K562 (cell line): Measurements from ENCODE around the gene ZNF799. TPM values are rescaled to one million over a fixed set of nuclear protein-coding genes. Genes with fewer than 3 reads are reported as not detected.

Source experiments
- CTBP1 ChIP-seq: fragments of 450-650 bp; IDR thresholded peaks from 2 replicates; pipeline ENCODE4 v1.6.1; 2016; ENCODE audit warnings: borderline replicate concordance
- DIDO1 ChIP-seq: fragments of 450-650 bp; IDR thresholded peaks from 2 replicates; pipeline ENCODE4 v1.6.1; 2016; ENCODE audit warnings: low read depth, missing biosample characterization, missing genetic modification characterization
- ETS1 ChIP-seq: conservative IDR thresholded peaks from 2 replicates; pipeline ENCODE4 v1.6.1; 2011; ENCODE audit warnings: low read depth, mild to moderate bottlenecking, low read length; ENCODE audit not compliant: control insufficient read depth
- L3MBTL2 ChIP-seq: fragments of 450-650 bp; IDR thresholded peaks from 2 replicates; pipeline ENCODE4 v1.6.1; 2016; ENCODE audit warnings: mild to moderate bottlenecking, moderate library complexity
- MBD1 ChIP-seq: fragments of 250-450 bp; sonication (Bioruptor Pico); IDR thresholded peaks from 2 replicates; pipeline ENCODE4 v1.8.0; 2022; ENCODE audit warnings: inconsistent platforms
- NFIX ChIP-seq: fragments of 250-450 bp; sonication (Bioruptor Pico); IDR thresholded peaks from 2 replicates; pipeline ENCODE4 v1.4.0; 2020; ENCODE audit warnings: low read depth, mild to moderate bottlenecking, moderate library complexity
- SNAPC5 ChIP-seq: fragments of 250-450 bp; sonication (Bioruptor Pico); IDR thresholded peaks from 2 replicates; pipeline ENCODE4 v1.8.0; 2021; ENCODE audit warnings: moderate library complexity, mild to moderate bottlenecking, inconsistent platforms
- THAP12 ChIP-seq: fragments of 250-450 bp; sonication (Bioruptor Pico); IDR thresholded peaks from 2 replicates; pipeline ENCODE4 v1.9.0; 2021; ENCODE audit warnings: mild to moderate bottlenecking, inconsistent platforms
- UBTF ChIP-seq, 2 experiments: IDR thresholded peaks; 2 replicates each; pipeline ENCODE4 v1.6.1; 2012; ENCODE audit warnings: improper control_type of control experiment in 2 of 2, low read depth in 2 of 2, low read length in 2 of 2, borderline replicate concordance in 1 of 2
- ZBTB1 ChIP-seq: sonication (generic); formaldehyde crosslinking; IDR thresholded peaks from 2 replicates; pipeline ENCODE4 v1.8.1; 2023; ENCODE audit warnings: missing genetic modification reagents, low read depth, mild to moderate bottlenecking, borderline replicate concordance
- ZNF699 ChIP-seq: fragments of 250-450 bp; sonication (Bioruptor Pico); IDR thresholded peaks from 2 replicates; pipeline ENCODE4 v1.8.0; 2021; ENCODE audit warnings: mild to moderate bottlenecking, moderate library complexity; ENCODE audit not compliant: insufficient replicate concordance
- polyA plus RNA-seq, 8 experiments: library from polyadenylated mRNA; depleted of rRNA in 4 of 8; stranded (reverse) in 5 of 8; unstranded in 3 of 8; fragments of >200 nt; fragmentation: Nextera tagmentation in 2 of 8; fragmentation: Illumina TruSeq in 1 of 8; extraction: Ambion mirVana in 2 of 8; extraction: Trizol in 1 of 8; gene quantifications; 2 replicates each; pipeline versions ENCODE4 v1.2.1 to v1.2.3, GENCODE V29; 2011 to 2014; ENCODE audit warnings: inconsistent platforms in 1 of 8, missing spikeins in 1 of 8
- total RNA-seq, 7 experiments: library from RNA; depleted of rRNA in 6 of 7; stranded (reverse); fragments of >200 nt in 6 of 7; fragmentation: Illumina TruSeq in 2 of 7; extraction: Trizol in 2 of 7; gene quantifications; 2 replicates each; pipeline versions ENCODE4 v1.2.1 to v1.2.3, GENCODE V29; 2011 to 2021; ENCODE audit warnings: low replicate concordance in 1 of 7
- TF ChIP-seq, protein P1 (sequence below), 2 experiments: IDR thresholded peaks; 2 replicates each; pipeline ENCODE4 v1.6.1; 2011; ENCODE audit warnings: borderline replicate concordance in 1 of 2, control low read depth in 1 of 2, low read depth in 1 of 2, low read length in 1 of 2, mild to moderate bottlenecking in 1 of 2, mixed read lengths in 1 of 2, moderate library complexity in 1 of 2; ENCODE audit not compliant: insufficient read depth in 1 of 2, insufficient read length in 1 of 2, poor library complexity in 1 of 2, severe bottlenecking in 1 of 2; ENCODE audit errors: extremely low read depth in 1 of 2

The ZNF799 gene
- total and polyA plus RNA-seq, 9 of the 15 experiments (the other 6 are each of a cell fraction or from before 2014, with no cell fraction given): 0.63 to 5.5 (median 2.9) TPM

DNA sequence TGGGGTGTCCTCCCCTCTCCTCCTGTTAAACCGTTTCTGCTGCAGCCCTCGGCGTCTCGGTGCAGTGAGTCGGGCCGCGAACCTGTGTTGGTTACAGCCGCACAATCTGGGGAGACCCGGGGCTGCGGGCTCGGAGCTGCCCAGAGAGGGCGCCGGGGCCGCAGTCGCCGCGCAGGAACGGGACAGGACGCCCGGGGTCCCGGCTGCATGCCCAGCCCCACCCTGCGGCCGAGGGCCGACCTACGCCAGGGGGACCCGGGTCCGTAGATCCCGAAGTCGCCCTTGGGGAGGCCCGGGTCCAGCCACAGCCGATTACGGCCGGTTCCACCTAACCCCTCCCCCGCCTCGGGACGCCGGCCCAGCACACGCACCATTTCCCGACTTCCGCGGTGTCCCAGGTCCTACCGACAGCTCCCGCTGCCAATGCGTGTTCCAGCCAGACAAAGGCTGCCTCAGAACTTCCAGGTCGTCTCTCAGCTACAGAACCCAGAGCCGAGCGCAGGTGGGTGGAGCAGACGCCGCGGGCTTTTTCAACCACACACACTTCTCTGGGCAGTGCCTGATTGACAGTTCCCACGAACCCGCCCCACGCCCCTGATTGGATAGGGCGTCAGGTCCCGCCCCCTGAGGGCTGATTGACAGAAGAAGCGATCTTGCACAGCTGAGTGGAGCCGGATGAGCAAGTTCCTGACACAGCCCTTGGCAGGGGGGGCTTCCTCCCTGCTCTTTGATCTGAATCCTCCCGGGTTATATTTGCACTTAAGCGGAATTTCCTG lies 39.7 kb upstream of the ZNF799 start, which contains the start of gene ZNF443 (continued):
- no peak for TF ChIP-seq THAP12 (CRISPR knock-in tag)
- peak in 1 of 2 experiments; percentile 40; a peak in 1 of 4 replicates for TF ChIP-seq UBTF (IDR thresholded peaks at IDR 0.05; ENCODE audit: borderline replicate concordance in 1 of 2, low read depth in 2 of 2, low read length in 2 of 2)
- no peak for TF ChIP-seq MBD1 (CRISPR knock-in tag)
- TF ChIP-seq ZBTB1 (CRISPR knock-in tag): 0 out of 2 replicates have a peak, but pooled peaks have one; percentile 42
- no peak for TF ChIP-seq ZNF699 (CRISPR knock-in tag)
- TF ChIP-seq, protein P1, sequence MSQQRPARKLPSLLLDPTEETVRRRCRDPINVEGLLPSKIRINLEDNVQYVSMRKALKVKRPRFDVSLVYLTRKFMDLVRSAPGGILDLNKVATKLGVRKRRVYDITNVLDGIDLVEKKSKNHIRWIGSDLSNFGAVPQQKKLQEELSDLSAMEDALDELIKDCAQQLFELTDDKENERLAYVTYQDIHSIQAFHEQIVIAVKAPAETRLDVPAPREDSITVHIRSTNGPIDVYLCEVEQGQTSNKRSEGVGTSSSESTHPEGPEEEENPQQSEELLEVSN (IDR thresholded peaks at IDR 0.05; ENCODE audit: borderline replicate concordance in 1 of 2, extremely low read depth in 1 of 2, insufficient read depth in 1 of 2, insufficient read length in 1 of 2, low read depth in 1 of 2, low read length in 1 of 2, poor library complexity in 1 of 2, severe bottlenecking in 1 of 2): peak in 1 of 2 experiments; percentile 34
- no peak for TF ChIP-seq SNAPC5
- TF ChIP-seq DIDO1: no peak
- TF ChIP-seq CTBP1: no peak; the same call in 1 of the 2 replicates
- 0 out of 2 replicates have a peak, but pooled peaks have one; percentile 12 for TF ChIP-seq ETS1
- TF ChIP-seq L3MBTL2: peak; percentile 40; the same call in 1 of the 2 replicates
- no peak for TF ChIP-seq NFIX (CRISPR knock-in tag)
